SK-N-SH (cell line): ENCODE data around the gene YPEL3. TPM values are rescaled to one million over a fixed set of nuclear protein-coding genes. Genes with fewer than 3 reads are reported as not detected.

ENCODE experiments used
- CTCF ChIA-PET: fragments of 300-600, 350-600 bp; formaldehyde crosslinking; extraction: SDS; loops from one replicate; lab custom pipeline; 2021; lab: Yijun Ruan, JAX
- POLR2A ChIA-PET: fragments of 350-600 bp; sonication (Branson Sonifier 250); formaldehyde crosslinking; extraction: SDS; loops from one replicate; lab custom pipeline; 2020; ENCODE audit warnings: antibody characterized with exemption, inconsistent platforms; lab: Yijun Ruan, JAX
- DNase-seq: peaks from one replicate; pipeline ENCODE4 v3.0.0; 2012
- H2AFZ ChIP-seq: fragments of 200-600 bp; sonication (generic); 2 replicates; pipeline ENCODE4 v1.8.1; 2016; ENCODE audit warnings: antibody characterized with exemption, mild to moderate bottlenecking, low read depth
- H3F3A ChIP-seq: fragments of 200-600 bp; sonication (generic); replicated peaks from 2 replicates; pipeline ENCODE3; 2016; ENCODE audit warnings: antibody characterized with exemption, mild to moderate bottlenecking; ENCODE audit not compliant: insufficient read depth
- H3K27ac ChIP-seq, 2 experiments: fragments of 200-500 bp in 1 of 2; fragments of 200-600 bp in 1 of 2; sonication (Bioruptor generic) in 1 of 2; sonication (generic), shearing (Covaris generic) in 1 of 2; 2 replicates each; pipeline versions ENCODE4 v1.5.1 to v1.6.1; 2014 to 2016; ENCODE audit warnings: low read depth in 2 of 2, inconsistent platforms in 1 of 2, low read length in 1 of 2, mild to moderate bottlenecking in 1 of 2, mixed read lengths in 1 of 2
- H3K27me3 ChIP-seq: fragments of 200-600 bp; sonication (generic), shearing (Covaris generic); 2 replicates; pipeline ENCODE4 v1.6.1; 2016; ENCODE audit warnings: mixed run types; ENCODE audit not compliant: insufficient read depth
- H3K36me3 ChIP-seq, 2 experiments: fragments of 200-500 bp in 1 of 2; fragments of 200-600 bp in 1 of 2; sonication (Bioruptor generic) in 1 of 2; sonication (generic) in 1 of 2; replicated peaks in 1 of 2; 2 replicates each; pipeline versions ENCODE3 to v1.5.1; 2014 to 2016; ENCODE audit warnings: low read length in 1 of 2, mild to moderate bottlenecking in 1 of 2; ENCODE audit not compliant: insufficient read depth in 2 of 2, control insufficient read depth in 1 of 2
- H3K4me1 ChIP-seq, 2 experiments: fragments of 200-500 bp in 1 of 2; fragments of 200-600 bp in 1 of 2; sonication (Bioruptor generic) in 1 of 2; sonication (generic), shearing (Covaris generic) in 1 of 2; 2 replicates each; pipeline versions ENCODE4 v1.5.1 to v1.6.1; 2014 to 2016; ENCODE audit warnings: low read depth in 1 of 2, low read length in 1 of 2, mixed run types in 1 of 2; ENCODE audit not compliant: insufficient read depth in 2 of 2, control insufficient read depth in 1 of 2
- H3K4me2 ChIP-seq: fragments of 200-600 bp; sonication (generic), shearing (Covaris generic); 2 replicates; pipeline ENCODE4 v1.6.1; 2017; ENCODE audit warnings: mixed run types
- H3K4me3 ChIP-seq, 2 experiments: fragments of 200-500 bp in 1 of 2; fragments of 200-600 bp in 1 of 2; sonication (Bioruptor generic) in 1 of 2; sonication (generic), shearing (Covaris generic) in 1 of 2; 2 replicates each; pipeline versions ENCODE4 v1.5.1 to v1.8.1; 2014 to 2016; ENCODE audit warnings: low read depth in 2 of 2, inconsistent platforms in 1 of 2, low read length in 1 of 2, mild to moderate bottlenecking in 1 of 2, mixed read lengths in 1 of 2, moderate library complexity in 1 of 2
- H3K79me2 ChIP-seq: fragments of 200-600 bp; sonication (generic); 2 replicates; pipeline ENCODE4 v1.8.1; 2017; ENCODE audit warnings: mild to moderate bottlenecking; ENCODE audit not compliant: insufficient read depth
- H3K9ac ChIP-seq: fragments of 200-600 bp; sonication (generic); 2 replicates; pipeline ENCODE4 v1.6.1; 2017; ENCODE audit warnings: mixed run types
- H3K9me2 ChIP-seq: fragments of 200-600 bp; sonication (generic); 2 replicates; pipeline ENCODE4 v1.6.1; 2017; ENCODE audit warnings: mixed run types
- H3K9me3 ChIP-seq: fragments of 200-600 bp; sonication (generic); 2 replicates; pipeline ENCODE4 v1.6.1; 2017; ENCODE audit warnings: mixed run types, mild to moderate bottlenecking, moderate library complexity
- H4K20me1 ChIP-seq: fragments of 200-600 bp; sonication (generic); 2 replicates; pipeline ENCODE4 v1.6.1; 2017; ENCODE audit warnings: mild to moderate bottlenecking, mixed run types; ENCODE audit not compliant: insufficient read depth
- EP300 ChIP-seq, 2 experiments: IDR thresholded peaks; 2 replicates each; pipeline versions ENCODE4 v1.4.0 to v1.6.1; 2012; ENCODE audit warnings: borderline replicate concordance in 1 of 2, low read depth in 1 of 2, low read length in 1 of 2
- EZH2phosphoT487 ChIP-seq: fragments of 200-600 bp; sonication (generic); IDR thresholded peaks from 2 replicates; pipeline ENCODE4 v1.6.1; 2017; ENCODE audit warnings: low read depth, mixed run types, mild to moderate bottlenecking, antibody characterized with exemption, moderate library complexity, borderline replicate concordance
- FOSL2 ChIP-seq: IDR thresholded peaks from 2 replicates; pipeline ENCODE4 v1.4.0; 2012; ENCODE audit warnings: low read depth, mild to moderate bottlenecking, moderate library complexity, borderline replicate concordance
- MXI1 ChIP-seq: IDR thresholded peaks from 2 replicates; pipeline ENCODE4 v1.6.1; 2012; ENCODE audit warnings: mild to moderate bottlenecking, low read depth, low read length, improper control_type of control experiment
- NFIC ChIP-seq: IDR thresholded peaks from 2 replicates; pipeline ENCODE4 v1.4.0; 2012; ENCODE audit warnings: borderline replicate concordance
- RAD21 ChIP-seq: IDR thresholded peaks from 2 replicates; pipeline ENCODE4 v1.6.1; 2012; ENCODE audit warnings: mild to moderate bottlenecking, low read length
- SMC3 ChIP-seq: IDR thresholded peaks from 2 replicates; pipeline ENCODE4 v1.6.1; 2012; ENCODE audit warnings: low read depth, low read length, improper control_type of control experiment
- TEAD4 ChIP-seq: IDR thresholded peaks from 2 replicates; pipeline ENCODE4 v1.4.0; 2012; ENCODE audit warnings: mild to moderate bottlenecking, borderline replicate concordance; ENCODE audit not compliant: insufficient read depth
- WGBS: methylation state at CpG from one replicate; pipeline ENCODE4 v1.1.6; 2017; ENCODE audit warnings: low lambda C conversion rate; 5-methylcytosine and 5-hydroxymethylcytosine counted together
- polyA plus RNA-seq, 3 experiments: library from polyadenylated mRNA; depleted of rRNA; stranded (reverse); fragments of >200 nt; gene quantifications; 2 replicates each; pipeline ENCODE4 v1.2.3, GENCODE V29; 2012
- TF ChIP-seq, protein P1 (sequence below): fragments of 200-600 bp; sonication (generic); IDR thresholded peaks from 2 replicates; pipeline ENCODE4 v1.6.1; 2017; ENCODE audit warnings: antibody characterized with exemption, mild to moderate bottlenecking, moderate library complexity

Gene YPEL3
- polyA plus RNA-seq, 1 of the 3 experiments (the other 2 are of a cell fraction) = 36.6 TPM

DNA sequence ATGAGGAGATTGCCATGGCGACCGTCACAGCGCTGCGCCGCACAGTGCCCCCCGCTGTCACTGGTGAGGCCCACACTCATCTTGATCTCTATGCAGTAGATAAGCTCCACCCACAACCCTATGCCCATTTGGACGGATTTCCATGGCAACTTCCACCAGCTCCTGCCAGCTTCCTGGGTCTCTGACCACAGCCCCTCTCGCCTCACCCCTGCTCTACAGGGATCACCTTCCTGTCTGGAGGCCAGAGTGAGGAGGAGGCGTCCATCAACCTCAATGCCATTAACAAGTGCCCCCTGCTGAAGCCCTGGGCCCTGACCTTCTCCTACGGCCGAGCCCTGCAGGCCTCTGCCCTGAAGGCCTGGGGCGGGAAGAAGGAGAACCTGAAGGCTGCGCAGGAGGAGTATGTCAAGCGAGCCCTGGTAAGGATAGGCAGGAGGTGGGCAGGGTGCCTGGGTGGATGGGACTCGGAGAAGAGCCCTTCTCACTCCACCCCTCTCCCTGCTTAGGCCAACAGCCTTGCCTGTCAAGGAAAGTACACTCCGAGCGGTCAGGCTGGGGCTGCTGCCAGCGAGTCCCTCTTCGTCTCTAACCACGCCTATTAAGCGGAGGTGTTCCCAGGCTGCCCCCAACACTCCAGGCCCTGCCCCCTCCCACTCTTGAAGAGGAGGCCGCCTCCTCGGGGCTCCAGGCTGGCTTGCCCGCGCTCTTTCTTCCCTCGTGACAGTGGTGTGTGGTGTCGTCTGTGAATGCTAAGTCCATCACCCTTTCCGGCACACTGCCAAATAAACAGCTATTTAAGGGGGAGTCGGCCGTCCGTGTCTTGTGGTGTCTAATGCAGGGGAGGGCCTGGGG, 26.2 kb downstream of the YPEL3 start:
- ChIA-PET CTCF (interaction anchor here (1.4 to 1.9 kb wide), 2 partner anchors 22 to 38 kb away, joined by 4 to 8 read pairs; partner anchors contain the start of genes TBX6 and TLCD3B), POLR2A (interaction anchor here (0.6 kb wide), 1 partner anchor 22 kb away, joined by 3 read pairs; the partner anchor contains the start of gene TBX6)
- Histone ChIP-seq H3K36me3 (peaks cover 45 to 65% of the 10 kb centered on the region in 2 experiments), H3K4me3 (no peak overlapping the region), H3K4me1 (peaks cover 19 to 24% of the 10 kb centered on the region in 2 experiments), H3K79me2 (peaks cover 64% of the 10 kb centered on the region), H3K9ac (0 out of 2 replicates have a peak overlapping the region, but pooled peaks have one; percentile 31), H3K9me2 (no peaks in the 10 kb centered on the region), H4K20me1 (peaks cover 59% of the 10 kb centered on the region), H3K27ac (peak overlapping the region in 1 of 2 experiments; percentile 32; a peak in 2 of 4 replicates), H3F3A (peaks cover 70% of the 10 kb centered on the region), H2AFZ (no peak overlapping the region), H3K27me3 (no peaks in the 10 kb centered on the region), H3K4me2 (peak overlapping the region; percentile 100), H3K9me3 (no peaks in the 10 kb centered on the region)
- 89% methylated on average over 28 of the region's 31 CpGs for WGBS
- DNase-seq = peak; percentile 49
- TF ChIP-seq EP300 (IDR thresholded peaks at IDR 0.05; ENCODE audit: borderline replicate concordance in 1 of 2, low read depth in 1 of 2, low read length in 1 of 2) (no peak), MXI1 (no peak), NFIC (no peak), EZH2phosphoT487 (no peak), TEAD4 (no peak), FOSL2 (no peak)

DNA sequence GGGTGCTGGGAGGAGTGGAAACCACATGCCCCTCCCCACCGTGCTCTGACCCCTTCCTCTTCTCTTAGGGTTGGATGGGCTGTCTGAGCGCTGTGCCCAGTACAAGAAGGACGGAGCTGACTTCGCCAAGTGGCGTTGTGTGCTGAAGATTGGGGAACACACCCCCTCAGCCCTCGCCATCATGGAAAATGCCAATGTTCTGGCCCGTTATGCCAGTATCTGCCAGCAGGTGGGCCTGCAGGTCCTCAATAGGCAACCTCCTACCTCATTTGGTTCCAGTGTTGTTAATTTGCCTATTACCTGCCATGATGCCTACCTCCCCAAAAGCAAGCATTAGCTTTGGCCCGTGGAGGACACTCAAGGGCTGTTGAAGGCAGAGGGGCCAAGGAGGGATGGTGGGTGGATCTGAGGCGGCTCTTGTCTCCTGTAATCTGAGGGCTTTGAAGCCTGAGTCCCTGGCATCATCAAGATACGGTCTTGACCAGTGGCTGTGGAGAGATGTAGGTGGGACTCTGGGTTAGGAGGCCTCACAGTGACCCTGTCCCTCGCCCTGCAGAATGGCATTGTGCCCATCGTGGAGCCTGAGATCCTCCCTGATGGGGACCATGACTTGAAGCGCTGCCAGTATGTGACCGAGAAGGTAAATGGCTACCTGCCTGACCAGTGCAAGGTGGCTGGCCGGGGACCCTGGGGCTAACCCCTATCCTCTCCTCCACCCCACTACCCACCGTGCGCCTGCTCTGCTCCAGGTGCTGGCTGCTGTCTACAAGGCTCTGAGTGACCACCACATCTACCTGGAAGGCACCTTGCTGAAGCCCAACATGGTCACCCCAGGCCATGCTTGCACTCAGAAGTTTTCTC, 27.0 kb downstream of the YPEL3 start:
- Histone ChIP-seq H3K27me3 (no peaks in the 10 kb centered on the region), H3K9ac (peak overlapping the region; percentile 34; the same call in 1 of the 2 replicates), H3K9me3 (no peaks in the 10 kb centered on the region), H3K36me3 (peaks cover 45 to 65% of the 10 kb centered on the region in 2 experiments), H2AFZ (no peak overlapping the region), H4K20me1 (peaks cover 59% of the 10 kb centered on the region), H3K4me3 (peak overlapping the region in 1 of 2 experiments; percentile 46; a peak in 1 of 4 replicates), H3K4me2 (peak overlapping the region; percentile 100), H3K27ac (peak overlapping the region in 1 of 2 experiments; percentile 32; a peak in 3 of 4 replicates), H3F3A (peaks cover 68% of the 10 kb centered on the region), H3K4me1 (peaks cover 27 to 31% of the 10 kb centered on the region in 2 experiments), H3K79me2 (peaks cover 64% of the 10 kb centered on the region), H3K9me2 (no peaks in the 10 kb centered on the region)
- POLR2A ChIA-PET = no interaction called here
- WGBS = 96% methylated on average over 10 of the region's 17 CpGs
- peak; percentile 52 for DNase-seq
- TF ChIP-seq SMC3 (peak; percentile 29), MXI1 (no peak), RAD21 (peak; percentile 60)
- TF ChIP-seq, protein P1, sequence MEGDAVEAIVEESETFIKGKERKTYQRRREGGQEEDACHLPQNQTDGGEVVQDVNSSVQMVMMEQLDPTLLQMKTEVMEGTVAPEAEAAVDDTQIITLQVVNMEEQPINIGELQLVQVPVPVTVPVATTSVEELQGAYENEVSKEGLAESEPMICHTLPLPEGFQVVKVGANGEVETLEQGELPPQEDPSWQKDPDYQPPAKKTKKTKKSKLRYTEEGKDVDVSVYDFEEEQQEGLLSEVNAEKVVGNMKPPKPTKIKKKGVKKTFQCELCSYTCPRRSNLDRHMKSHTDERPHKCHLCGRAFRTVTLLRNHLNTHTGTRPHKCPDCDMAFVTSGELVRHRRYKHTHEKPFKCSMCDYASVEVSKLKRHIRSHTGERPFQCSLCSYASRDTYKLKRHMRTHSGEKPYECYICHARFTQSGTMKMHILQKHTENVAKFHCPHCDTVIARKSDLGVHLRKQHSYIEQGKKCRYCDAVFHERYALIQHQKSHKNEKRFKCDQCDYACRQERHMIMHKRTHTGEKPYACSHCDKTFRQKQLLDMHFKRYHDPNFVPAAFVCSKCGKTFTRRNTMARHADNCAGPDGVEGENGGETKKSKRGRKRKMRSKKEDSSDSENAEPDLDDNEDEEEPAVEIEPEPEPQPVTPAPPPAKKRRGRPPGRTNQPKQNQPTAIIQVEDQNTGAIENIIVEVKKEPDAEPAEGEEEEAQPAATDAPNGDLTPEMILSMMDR = peak; percentile 61
- CTCF ChIA-PET = interaction anchor here (0.7 to 6.7 kb wide), 7 partner anchors 8 to 96 kb away, joined by 3 to 68 read pairs (median 3); partner anchors contain the start of gene TBX6
